Right lobe of liver (tissue), 6 donors: ENCODE results near the gene HNRNPC. TPM values are rescaled to one million over a fixed set of nuclear protein-coding genes. Genes with fewer than 3 reads are reported as not detected.
"Not testable (repeated sequence)": the region's sequence is repeated elsewhere in the genome, so short reads cannot be mapped to it uniquely, and the experiment has no call there.

Experiments
- ATAC-seq, 4 donors: fragments of 200-7000 bp; cut with Tn5 transposase; one replicate each; pipeline ENCODE4 v1.9.1; 2020; ENCODE audit warnings: mild to moderate bottlenecking in 4 of 4, moderate library complexity in 4 of 4
- DNase-seq, 3 donors: peaks; one replicate each; pipeline ENCODE4 v3.0.0-alpha.2; 2020
- H3K27ac ChIP-seq, 3 donors: fragments of 200-600 bp; one replicate each; pipeline ENCODE4 v1.8.0; 2022
- H3K27me3 ChIP-seq, 2 donors: fragments of 200-600 bp; one replicate each; pipeline ENCODE4 v1.8.0; 2022
- H3K36me3 ChIP-seq, 4 donors: fragments of 200-600 bp; sonication (generic) in 1 of 4; one replicate each; pipeline versions ENCODE4 v1.5.1 to v1.8.0; 2017 to 2022; ENCODE audit warnings: control low read depth in 1 of 4
- H3K4me1 ChIP-seq, 4 donors: fragments of 200-600 bp; sonication (generic) in 1 of 4; one replicate each; pipeline versions ENCODE4 v1.5.1 to v1.8.0; 2017 to 2022; ENCODE audit warnings: control low read depth in 1 of 4
- H3K4me3 ChIP-seq, 3 donors: fragments of 200-600 bp; one replicate each; pipeline ENCODE4 v1.8.0; 2022
- H3K9me3 ChIP-seq, 4 donors: fragments of 200-600 bp; sonication (generic) in 1 of 4; one replicate each; pipeline versions ENCODE4 v1.5.1 to v1.8.0; 2017 to 2022; ENCODE audit warnings: control low read depth in 1 of 4
- POLR2A ChIP-seq: fragments of 450-650 bp; IDR thresholded peaks from one replicate; pipeline ENCODE4 v1.6.1; 2017; ENCODE audit warnings: antibody characterized with exemption, mild to moderate bottlenecking
- WGBS: methylation state at CpG from one replicate; pipeline ENCODE4 v1.1.6; 2018; ENCODE audit warnings: low coverage, low lambda C conversion rate; ENCODE audit not compliant: insufficient coverage; ENCODE audit errors: missing lambda C conversion rate; 5-methylcytosine and 5-hydroxymethylcytosine counted together
- intact Hi-C, 2 donors: fragments of 100-400 bp; cut with DNase I; formaldehyde crosslinking; loops; one replicate each; pipeline versions ENCODE4 v1.11.2 to v1.14.1; 2022
- total RNA-seq, 6 experiments: library from RNA; depleted of rRNA in 2 of 6; stranded (reverse); fragments of >200 nt in 2 of 6; fragmentation: NEBNext Ultra II Directional in 3 of 6; extraction: Animal tissue kit (Norgen Biotek cat#: 25700) in 3 of 6; gene quantifications; one replicate each; pipeline versions ENCODE4 v1.1.0 to v1.2.4, GENCODE V29; 2016 to 2023
- TF ChIP-seq, protein P1 (sequence below), 4 donors: fragments of 200-600 bp in 3 of 4; fragments of 450-650 bp in 1 of 4; IDR thresholded peaks; one replicate each; pipeline versions ENCODE4 v1.5.1 to v1.8.0; 2016 to 2022; ENCODE audit warnings: antibody characterized with exemption in 4 of 4, mild to moderate bottlenecking in 2 of 4
- donor health status: DM: no; HTN: yes; CAD: no.
- donor health status: DM: no; HTN: no; CAD: no.
- donor health status: DM: no; HTN: no; CAD: no.
- donor health status: DM: no; HTN: yes; CAD: no.
- donor health status: DM: no; HTN: yes; CAD: no.

Gene HNRNPC
- total RNA-seq, 6 experiments from 2014 or later: 170 to 247 (median 229) TPM

DNA sequence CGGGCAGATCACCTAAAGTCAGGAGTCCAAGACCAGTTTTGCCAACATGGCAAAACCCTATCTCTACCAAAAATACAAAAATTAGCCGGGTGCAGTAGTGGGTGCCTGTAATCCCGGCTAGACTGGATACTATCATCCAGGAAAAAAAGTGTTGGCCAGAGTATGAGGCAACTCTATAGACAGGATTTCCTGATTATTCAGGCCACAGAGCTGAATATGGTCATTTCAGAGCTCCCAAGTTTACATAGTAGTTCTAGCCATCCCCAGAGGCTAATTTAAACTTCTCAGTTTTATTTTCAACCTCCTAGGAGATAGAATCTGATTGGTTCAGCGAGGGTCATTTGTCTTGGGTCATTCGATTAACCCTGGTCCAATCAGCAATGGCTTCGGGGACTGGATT is 17.9 kb upstream of the HNRNPC start:
- intact Hi-C loops: no loop called here
- no peaks in the 10 kb centered on the region for H3K4me1 ChIP-seq
- no peaks in the 10 kb centered on the region for H3K9me3 ChIP-seq
- TF ChIP-seq POLR2A: no peak
- TF ChIP-seq, protein P1, sequence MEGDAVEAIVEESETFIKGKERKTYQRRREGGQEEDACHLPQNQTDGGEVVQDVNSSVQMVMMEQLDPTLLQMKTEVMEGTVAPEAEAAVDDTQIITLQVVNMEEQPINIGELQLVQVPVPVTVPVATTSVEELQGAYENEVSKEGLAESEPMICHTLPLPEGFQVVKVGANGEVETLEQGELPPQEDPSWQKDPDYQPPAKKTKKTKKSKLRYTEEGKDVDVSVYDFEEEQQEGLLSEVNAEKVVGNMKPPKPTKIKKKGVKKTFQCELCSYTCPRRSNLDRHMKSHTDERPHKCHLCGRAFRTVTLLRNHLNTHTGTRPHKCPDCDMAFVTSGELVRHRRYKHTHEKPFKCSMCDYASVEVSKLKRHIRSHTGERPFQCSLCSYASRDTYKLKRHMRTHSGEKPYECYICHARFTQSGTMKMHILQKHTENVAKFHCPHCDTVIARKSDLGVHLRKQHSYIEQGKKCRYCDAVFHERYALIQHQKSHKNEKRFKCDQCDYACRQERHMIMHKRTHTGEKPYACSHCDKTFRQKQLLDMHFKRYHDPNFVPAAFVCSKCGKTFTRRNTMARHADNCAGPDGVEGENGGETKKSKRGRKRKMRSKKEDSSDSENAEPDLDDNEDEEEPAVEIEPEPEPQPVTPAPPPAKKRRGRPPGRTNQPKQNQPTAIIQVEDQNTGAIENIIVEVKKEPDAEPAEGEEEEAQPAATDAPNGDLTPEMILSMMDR (IDR thresholded peaks at IDR 0.05): no peak
- H3K36me3 ChIP-seq: no peaks in the 10 kb centered on the region
- H3K27ac ChIP-seq: no peak overlapping the region
- WGBS: 74% methylated on average over 4 of the region's 6 CpGs
- ATAC-seq (no peak), DNase-seq (no peak)
- no peak overlapping the region for H3K4me3 ChIP-seq
- H3K27me3 ChIP-seq: no peaks in the 10 kb centered on the region

GRCh38 chr14:21286516-21286915 is 17.3 kb upstream of the HNRNPC start:
- intact Hi-C loops, H3K4me3 ChIP-seq, ATAC-seq, H3K27me3 ChIP-seq, H3K4me1 ChIP-seq, H3K27ac ChIP-seq, DNase-seq, H3K36me3 ChIP-seq, H3K9me3 ChIP-seq: not testable (repeated sequence)
- WGBS: 94% methylated on average over 2 of the region's 2 CpGs

DNA sequence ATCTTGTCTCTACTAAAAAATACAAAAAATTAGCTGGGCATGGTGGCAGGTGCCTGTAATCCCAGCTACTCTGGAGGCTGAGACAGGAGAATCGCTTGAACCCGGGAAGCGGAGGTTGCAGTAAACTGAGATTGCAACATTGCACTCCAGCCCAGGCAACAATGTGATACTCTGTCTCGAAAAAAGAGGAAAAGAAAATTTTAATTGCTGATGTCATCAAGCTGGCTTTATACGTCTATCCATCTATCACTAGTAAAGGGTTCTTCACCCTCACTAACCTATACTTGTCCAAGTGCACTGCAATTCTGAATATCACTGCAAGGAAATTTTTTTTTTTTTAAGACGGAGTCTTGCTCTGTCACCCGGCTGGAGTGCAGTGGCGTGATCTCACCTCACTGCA is 12.7 kb upstream of the HNRNPC start:
- intact Hi-C loops: not testable (repeated sequence)

DNA sequence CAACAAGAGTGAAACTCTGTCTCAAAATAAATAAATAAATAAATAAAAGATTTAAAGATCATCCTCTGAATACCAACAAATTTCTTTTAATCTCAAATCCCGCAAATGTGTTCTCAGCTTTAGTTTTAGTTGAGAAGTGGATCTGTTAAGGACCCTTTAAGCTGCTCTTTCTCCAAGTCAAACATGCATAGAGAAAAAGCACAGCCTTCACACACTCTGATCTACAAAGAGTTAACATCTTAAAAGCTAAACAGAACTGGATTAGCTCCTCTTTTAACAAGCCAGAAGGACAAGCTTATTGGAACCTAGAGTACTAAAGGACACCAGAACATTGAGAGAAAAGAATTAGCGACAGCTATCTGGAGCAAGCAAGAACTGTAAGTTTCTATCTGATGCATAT is 10.5 kb upstream of the HNRNPC start, which contains the start of gene RPGRIP1:
Gene RPGRIP1, plus strand, starts transcription at position 301 of the 400 bp plus-strand sequence. CDS start 7,894 bp downstream, outside the sequence.
- Histone ChIP-seq H3K4me1 (no peaks in the 10 kb centered on the region), H3K4me3 (no peak within 1 kb of the TSS), H3K27me3 (no peaks in the 10 kb centered on the region), H3K36me3 (no peaks in the 10 kb centered on the region), H3K27ac (no peak within 1 kb of the TSS), H3K9me3 (no peaks in the 10 kb centered on the region)
- intact Hi-C loops: no loop called here
- TF ChIP-seq, protein P1 (IDR thresholded peaks at IDR 0.05): no peak
- no peak for TF ChIP-seq POLR2A
- 93% methylated on average over 2 of the region's 2 CpGs for WGBS
- ATAC-seq (no peak), DNase-seq (no peak)

More for the DNA sequence above, 12.7 kb upstream of the HNRNPC start:
- H3K27me3 ChIP-seq, H3K27ac ChIP-seq, DNase-seq, H3K9me3 ChIP-seq, H3K4me1 ChIP-seq, H3K36me3 ChIP-seq, ATAC-seq, H3K4me3 ChIP-seq: not testable (repeated sequence)
- WGBS: 70% methylated on average over 6 of the region's 8 CpGs

GRCh38 chr14:21278632-21279031 is 9.4 kb upstream of the HNRNPC start:
- Histone ChIP-seq H3K36me3 (no peaks in the 10 kb centered on the region), H3K9me3 (no peaks in the 10 kb centered on the region), H3K27me3 (no peaks in the 10 kb centered on the region), H3K27ac (no peak overlapping the region), H3K4me3 (no peak overlapping the region), H3K4me1 (no peaks in the 10 kb centered on the region)
- 76% methylated on average over 3 of the region's 4 CpGs for WGBS
- intact Hi-C loops: no loop called here
- ATAC-seq (no peak), DNase-seq (no peak)
- no peak for TF ChIP-seq POLR2A
- TF ChIP-seq, protein P1 (IDR thresholded peaks at IDR 0.05): no peak
